Chondrocyte (in vitro differentiated cells): ENCODE measurements around the gene GRIK3. TPM values are rescaled to one million over a fixed set of nuclear protein-coding genes. Genes with fewer than 3 reads are reported as not detected.
"Not testable (repeated sequence)": the region's sequence is repeated elsewhere in the genome, so short reads cannot be mapped to it uniquely, and the experiment has no call there.

ENCODE experiments used
- DNase-seq: peaks from one replicate; pipeline ENCODE4 v3.0.0; 2021; ENCODE audit warnings: mixed read lengths, low spot score
- H3K27ac Mint-ChIP-seq: one replicate; pipeline ENCODE4 v1.8.0; 2021; ENCODE audit warnings: mild to moderate bottlenecking, moderate library complexity, mixed read lengths; ENCODE audit not compliant: unreplicated experiment
- H3K27me3 Mint-ChIP-seq: 2 replicates; pipeline ENCODE4 v1.8.0; 2021; ENCODE audit warnings: low read depth, mixed read lengths
- H3K36me3 Mint-ChIP-seq: 2 replicates; pipeline ENCODE4 v1.8.0; 2021; ENCODE audit warnings: low read depth, mixed read lengths
- H3K4me1 Mint-ChIP-seq: 2 replicates; pipeline ENCODE4 v1.8.0; 2021; ENCODE audit warnings: low read depth, mild to moderate bottlenecking, mixed read lengths
- H3K4me3 Mint-ChIP-seq: one replicate; pipeline ENCODE4 v1.8.0; 2021; ENCODE audit warnings: mild to moderate bottlenecking, moderate library complexity, mixed read lengths; ENCODE audit not compliant: unreplicated experiment
- H3K9me3 Mint-ChIP-seq: 2 replicates; pipeline ENCODE4 v1.8.0; 2021; ENCODE audit warnings: low read depth, mixed read lengths
- CTCF ChIP-seq: fragments of 200-600 bp; sonication (generic); IDR thresholded peaks from 2 replicates; pipeline ENCODE4 v1.5.0; 2021; ENCODE audit warnings: antibody characterized with exemption, mild to moderate bottlenecking, moderate library complexity
- total RNA-seq: library from RNA; stranded (reverse); gene quantifications from 3 replicates; pipeline ENCODE4 v1.2.1, GENCODE V29; 2021

Gene GRIK3
- total RNA-seq, 1 donor from 2014 or later: not detected

DNA sequence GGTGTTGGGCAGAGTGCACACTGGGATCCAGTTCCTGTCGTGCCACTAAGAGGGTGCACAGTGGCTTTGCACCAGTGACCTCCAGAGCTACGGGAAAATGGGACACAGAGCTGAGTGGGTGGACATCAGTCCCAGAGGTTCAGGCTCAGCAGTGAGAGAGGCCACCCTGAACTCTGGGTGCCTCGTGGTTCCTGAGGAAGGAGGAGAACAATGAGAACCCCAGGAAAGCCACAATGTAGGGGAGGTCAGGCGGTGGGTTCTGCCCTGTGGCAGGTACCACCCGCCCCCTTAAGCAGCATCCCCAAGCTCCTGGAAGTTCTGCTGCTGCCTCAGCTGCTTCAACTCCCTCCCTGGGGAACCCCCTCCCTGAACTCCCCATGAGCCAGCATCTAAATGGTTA, 112.2 kb downstream of the GRIK3 start:
- H3K27ac Mint-ChIP-seq: no peak overlapping the region
- no peaks in the 10 kb centered on the region for H3K9me3 Mint-ChIP-seq
- DNase-seq: no peak
- no peaks in the 10 kb centered on the region for H3K4me1 Mint-ChIP-seq
- H3K27me3 Mint-ChIP-seq: peaks cover 3% of the 10 kb centered on the region
- no peak overlapping the region for H3K4me3 Mint-ChIP-seq
- no peak for TF ChIP-seq CTCF
- H3K36me3 Mint-ChIP-seq: no peaks in the 10 kb centered on the region

- Mint-ChIP-seq H3K9me3 (peaks cover under 1% of the 10 kb centered on the region), H3K4me3 (no peak overlapping the region), H3K36me3 (no peaks in the 10 kb centered on the region), H3K27ac (no peak overlapping the region), H3K27me3 (peaks cover 3% of the 10 kb centered on the region), H3K4me1 (no peaks in the 10 kb centered on the region)
- no peak for DNase-seq
- no peak for TF ChIP-seq CTCF
Observed at GRCh38 chr1:36920801-36921405, 113.4 kb downstream of the GRIK3 start.

GRCh38 chr1:36920371-36920770, 113.9 kb downstream of the GRIK3 start:
- no peak for DNase-seq
- Mint-ChIP-seq H3K4me3 (no peak overlapping the region), H3K27ac (no peak overlapping the region), H3K9me3 (peaks cover 4% of the 10 kb centered on the region), H3K36me3 (no peaks in the 10 kb centered on the region), H3K27me3 (peaks cover 6% of the 10 kb centered on the region), H3K4me1 (no peaks in the 10 kb centered on the region)
- no peak for TF ChIP-seq CTCF

- Mint-ChIP-seq H3K9me3 (peaks cover 10% of the 10 kb centered on the region), H3K4me1 (no peaks in the 10 kb centered on the region), H3K27ac (no peak overlapping the region), H3K27me3 (peaks cover 6% of the 10 kb centered on the region), H3K36me3 (no peaks in the 10 kb centered on the region), H3K4me3 (no peak overlapping the region)
- no peak for TF ChIP-seq CTCF
- DNase-seq: no peak
Observed at GRCh38 chr1:36919491-36920145, 114.7 kb downstream of the GRIK3 start.

- no peak overlapping the region for H3K27ac Mint-ChIP-seq
- TF ChIP-seq CTCF: no peak
- DNase-seq: no peak
- no peaks in the 10 kb centered on the region for H3K4me1 Mint-ChIP-seq
- peaks cover 10% of the 10 kb centered on the region for H3K9me3 Mint-ChIP-seq
- no peaks in the 10 kb centered on the region for H3K36me3 Mint-ChIP-seq
- H3K4me3 Mint-ChIP-seq: no peak overlapping the region
- peaks cover 8% of the 10 kb centered on the region for H3K27me3 Mint-ChIP-seq
Observed at GRCh38 chr1:36918604-36919003, 115.7 kb downstream of the GRIK3 start.

- not testable (repeated sequence) for DNase-seq, H3K36me3 Mint-ChIP-seq, H3K9me3 Mint-ChIP-seq, H3K27me3 Mint-ChIP-seq, H3K4me1 Mint-ChIP-seq, H3K4me3 Mint-ChIP-seq, H3K27ac Mint-ChIP-seq
Observed at GRCh38 chr1:36916542-36916941, 117.8 kb downstream of the GRIK3 start.
